Right lobe of liver (tissue), 6 donors: Measurements from ENCODE around the gene NAA35. TPM values are rescaled to one million over a fixed set of nuclear protein-coding genes. Genes with fewer than 3 reads are reported as not detected.

Experiments used
- ATAC-seq, 4 donors: fragments of 200-7000 bp; cut with Tn5 transposase; one replicate each; pipeline ENCODE4 v1.9.1; 2020; ENCODE audit warnings: mild to moderate bottlenecking in 4 of 4, moderate library complexity in 4 of 4
- DNase-seq, 3 donors: peaks; one replicate each; pipeline ENCODE4 v3.0.0-alpha.2; 2020
- H3K27ac ChIP-seq, 3 donors: fragments of 200-600 bp; one replicate each; pipeline ENCODE4 v1.8.0; 2022
- H3K27me3 ChIP-seq, 2 donors: fragments of 200-600 bp; one replicate each; pipeline ENCODE4 v1.8.0; 2022
- H3K36me3 ChIP-seq, 4 donors: fragments of 200-600 bp; sonication (generic) in 1 of 4; one replicate each; pipeline versions ENCODE4 v1.5.1 to v1.8.0; 2017 to 2022; ENCODE audit warnings: control low read depth in 1 of 4
- H3K4me1 ChIP-seq, 4 donors: fragments of 200-600 bp; sonication (generic) in 1 of 4; one replicate each; pipeline versions ENCODE4 v1.5.1 to v1.8.0; 2017 to 2022; ENCODE audit warnings: control low read depth in 1 of 4
- H3K4me3 ChIP-seq, 3 donors: fragments of 200-600 bp; one replicate each; pipeline ENCODE4 v1.8.0; 2022
- H3K9me3 ChIP-seq, 4 donors: fragments of 200-600 bp; sonication (generic) in 1 of 4; one replicate each; pipeline versions ENCODE4 v1.5.1 to v1.8.0; 2017 to 2022; ENCODE audit warnings: control low read depth in 1 of 4
- CTCF ChIP-seq, 4 donors: fragments of 200-600 bp in 3 of 4; fragments of 450-650 bp in 1 of 4; IDR thresholded peaks; one replicate each; pipeline versions ENCODE4 v1.5.1 to v1.8.0; 2016 to 2022; ENCODE audit warnings: antibody characterized with exemption in 4 of 4, mild to moderate bottlenecking in 2 of 4
- POLR2A ChIP-seq: fragments of 450-650 bp; IDR thresholded peaks from one replicate; pipeline ENCODE4 v1.6.1; 2017; ENCODE audit warnings: antibody characterized with exemption, mild to moderate bottlenecking
- WGBS: methylation state at CpG from one replicate; pipeline ENCODE4 v1.1.6; 2018; ENCODE audit warnings: low coverage, low lambda C conversion rate; ENCODE audit not compliant: insufficient coverage; ENCODE audit errors: missing lambda C conversion rate; 5-methylcytosine and 5-hydroxymethylcytosine counted together
- intact Hi-C, 2 donors: fragments of 100-400 bp; cut with DNase I; formaldehyde crosslinking; loops; one replicate each; pipeline versions ENCODE4 v1.11.2 to v1.14.1; 2022
- long read RNA-seq: library from polyadenylated mRNA; unstranded; transcript quantifications from one replicate; pipeline ENCODE4 v2.0.0, GENCODE V29; 2019
- total RNA-seq, 6 experiments: library from RNA; depleted of rRNA in 2 of 6; stranded (reverse); fragments of >200 nt in 2 of 6; fragmentation: NEBNext Ultra II Directional in 3 of 6; extraction: Animal tissue kit (Norgen Biotek cat#: 25700) in 3 of 6; gene quantifications; one replicate each; pipeline versions ENCODE4 v1.1.0 to v1.2.4, GENCODE V29; 2016 to 2023
- donor health status: DM: no; HTN: yes; CAD: no.
- donor health status: DM: no; HTN: no; CAD: no.
- donor health status: DM: no; HTN: no; CAD: no.
- donor health status: DM: no; HTN: yes; CAD: no.
- donor health status: DM: no; HTN: yes; CAD: no.

NAA35 gene
- 10 to 100 TPM in 2 of 6 experiments, 1 to 10 TPM in 4; 7.6 to 10.3 (median 8.7) TPM for total RNA-seq
- long read RNA-seq, partial matches to known transcripts: 2 of 4 reads
- long read RNA-seq, other reads (novel, unspliced or antisense): 2 of 4 reads

GRCh38 chr9:85940832-85941621 is at the start of gene NAA35:
TSS of gene NAA35 (plus strand) at chr9:85941146. CDS start at chr9:85942160, 1,014 bp downstream.
- H3K4me1 ChIP-seq: peaks cover 0 to 9% (median 0%) of the 10 kb centered on the region in 4 donors
- under 1% methylated on average over 31 of the region's 93 CpGs for WGBS
- H3K36me3 ChIP-seq: peaks cover 0 to 12% (median 3%) of the 10 kb centered on the region in 4 donors
- no peaks in the 10 kb centered on the region for H3K27me3 ChIP-seq
- peak within 1 kb of the TSS; percentile 95 to 97 (median 95) for H3K4me3 ChIP-seq
- ATAC-seq (peak; percentile 94 to 98 (median 96)), DNase-seq (peak; percentile 98 to 99 (median 99))
- no peak for TF ChIP-seq CTCF (IDR thresholded peaks at IDR 0.05)
- TF ChIP-seq POLR2A: peak; percentile 63
- no peaks in the 10 kb centered on the region for H3K9me3 ChIP-seq
- intact Hi-C loops: no loop called here
- H3K27ac ChIP-seq: peak within 1 kb of the TSS; percentile 70 to 88 (median 80)

GRCh38 chr9:85892401-85892800 is 48.5 kb upstream of the NAA35 start:
- no peak for TF ChIP-seq CTCF (IDR thresholded peaks at IDR 0.05)
- Histone ChIP-seq H3K9me3 (no peaks in the 10 kb centered on the region), H3K4me3 (no peak overlapping the region), H3K4me1 (no peaks in the 10 kb centered on the region), H3K27ac (no peak overlapping the region), H3K36me3 (no peaks in the 10 kb centered on the region), H3K27me3 (no peaks in the 10 kb centered on the region)
- intact Hi-C loops: no loop called here
- 89% methylated on average over 1 of the region's 1 CpG for WGBS
- no peak for DNase-seq
- no peak for ATAC-seq

- TF ChIP-seq CTCF (IDR thresholded peaks at IDR 0.05): no peak
- TF ChIP-seq POLR2A: no peak
- H3K4me1 ChIP-seq: no peaks in the 10 kb centered on the region
- ATAC-seq (no peak), DNase-seq (no peak)
- H3K36me3 ChIP-seq: no peaks in the 10 kb centered on the region
- intact Hi-C loops: no loop called here
- H3K9me3 ChIP-seq: no peaks in the 10 kb centered on the region
- no peak overlapping the region for H3K27ac ChIP-seq
- H3K4me3 ChIP-seq: no peak overlapping the region
- H3K27me3 ChIP-seq: no peaks in the 10 kb centered on the region
- whole genome bisulfite sequencing: 93% methylated on average over 2 of the region's 2 CpGs
Observed at GRCh38 chr9:85895685-85896084, 45.3 kb upstream of the NAA35 start.

- no peaks in the 10 kb centered on the region for H3K4me1 ChIP-seq
- ATAC-seq: no peak
- no peak for DNase-seq
- no peak for TF ChIP-seq POLR2A
- no peak for TF ChIP-seq CTCF (IDR thresholded peaks at IDR 0.05)
- no peak overlapping the region for H3K4me3 ChIP-seq
- H3K9me3 ChIP-seq: no peaks in the 10 kb centered on the region
- H3K27me3 ChIP-seq: no peaks in the 10 kb centered on the region
- 71% methylated on average over 4 of the region's 4 CpGs for WGBS
- H3K36me3 ChIP-seq: no peaks in the 10 kb centered on the region
- intact Hi-C loops: no loop called here
- H3K27ac ChIP-seq: no peak overlapping the region
Observed at GRCh38 chr9:85897848-85898247, 43.1 kb upstream of the NAA35 start.
